B cell (primary cell): Measurements from ENCODE around the gene MYO16. TPM values are rescaled to one million over a fixed set of nuclear protein-coding genes. Genes with fewer than 3 reads are reported as not detected.

ENCODE experiments used
- ATAC-seq: fragments of 200-7000 bp; cut with Tn5 transposase; one replicate; pipeline ENCODE4 v1.10.0; 2021; ENCODE audit warnings: low read depth, mild to moderate bottlenecking, moderate number of reproducible peaks, moderate library complexity
- CTCF ChIA-PET: fragments of 350-600 bp; sonication (Branson Sonifier 250); formaldehyde crosslinking; loops from one replicate; lab custom pipeline; 2021; ENCODE audit warnings: antibody characterized with exemption, inconsistent platforms; lab: Charles Lee
- POLR2A ChIA-PET: fragments of 350-600 bp; sonication (Branson Sonifier 250); formaldehyde crosslinking; loops from one replicate; lab custom pipeline; 2021; ENCODE audit warnings: antibody characterized with exemption; lab: Charles Lee
- DNase-seq: peaks from one replicate; pipeline ENCODE4 v3.0.0; 2013
- H2AFZ ChIP-seq: 2 replicates; pipeline ENCODE4 v1.6.1; 2012; ENCODE audit warnings: mild to moderate bottlenecking, low read depth, low read length; ENCODE audit not compliant: insufficient read depth, poor library complexity, severe bottlenecking
- H3K27ac ChIP-seq, 2 donors: 1 replicate in 1 of 2; 2 replicates in 1 of 2; pipeline ENCODE4 v1.5.1; 2012 to 2013; ENCODE audit warnings: low read length in 2 of 2, mild to moderate bottlenecking in 2 of 2, moderate library complexity in 1 of 2
- H3K27me3 ChIP-seq, 4 experiments: fragments of 200-600 bp in 1 of 4; sonication (generic) in 1 of 4; replicated peaks in 1 of 4; 1 replicate in 2 of 4; 2 replicates in 2 of 4; pipeline versions ENCODE4 v1.6.1 to v1.7.0; 2013 to 2016; ENCODE audit warnings: low read length in 3 of 4, mild to moderate bottlenecking in 2 of 4, mixed read lengths in 1 of 4, moderate library complexity in 1 of 4; ENCODE audit not compliant: insufficient read depth in 4 of 4, control insufficient read depth in 3 of 4; ENCODE audit errors: control extremely low read depth in 1 of 4
- H3K36me3 ChIP-seq, 2 experiments: replicated peaks in 1 of 2; 1 replicate in 1 of 2; 2 replicates in 1 of 2; pipeline versions ENCODE4 v1.6.1 to v1.7.1; 2013; ENCODE audit warnings: low read length in 1 of 2; ENCODE audit not compliant: insufficient read depth in 2 of 2, control insufficient read depth in 1 of 2; ENCODE audit errors: control extremely low read depth in 1 of 2, extremely low read depth in 1 of 2
- H3K4me1 ChIP-seq, 2 donors: fragments of 200-600 bp in 1 of 2; sonication (generic) in 1 of 2; 1 replicate in 1 of 2; 2 replicates in 1 of 2; pipeline versions ENCODE4 v1.5.1 to v1.6.1; 2013 to 2017; ENCODE audit warnings: low read length in 2 of 2; ENCODE audit not compliant: control insufficient read depth in 2 of 2, insufficient read depth in 2 of 2
- H3K4me2 ChIP-seq: replicated peaks from 2 replicates; pipeline ENCODE3; 2012; ENCODE audit warnings: mild to moderate bottlenecking, low read depth, low read length; ENCODE audit not compliant: poor library complexity, severe bottlenecking
- H3K4me3 ChIP-seq, 5 experiments: fragments of 200-600 bp in 1 of 5; sonication (generic) in 1 of 5; 1 replicate in 3 of 5; 2 replicates in 2 of 5; pipeline versions ENCODE4 v1.5.1 to v1.7.0; 2011 to 2016; ENCODE audit warnings: low read length in 4 of 5, mild to moderate bottlenecking in 4 of 5, low read depth in 2 of 5, control low read depth in 1 of 5, moderate library complexity in 1 of 5; ENCODE audit not compliant: insufficient read depth in 1 of 5; ENCODE audit errors: control extremely low read depth in 1 of 5, extremely low read depth in 1 of 5
- H3K79me2 ChIP-seq: fragments of 200-600 bp; sonication (generic); one replicate; pipeline ENCODE4 v1.6.0; 2016; ENCODE audit warnings: low read length; ENCODE audit not compliant: control insufficient read depth, insufficient read depth
- H3K9ac ChIP-seq: fragments of 200-600 bp; sonication (generic); 2 replicates; pipeline ENCODE4 v1.6.1; 2017; ENCODE audit warnings: mild to moderate bottlenecking, low read length, moderate library complexity
- H3K9me3 ChIP-seq, 3 donors: one replicate each; pipeline versions ENCODE4 v1.6.1 to v1.7.1; 2013; ENCODE audit warnings: low read length in 2 of 3; ENCODE audit not compliant: control insufficient read depth in 2 of 3, insufficient read depth in 1 of 3; ENCODE audit errors: control extremely low read depth in 1 of 3
- H4K20me1 ChIP-seq: 2 replicates; pipeline ENCODE4 v1.6.0; 2012; ENCODE audit warnings: mild to moderate bottlenecking, low read length; ENCODE audit not compliant: insufficient read depth, control insufficient read depth, poor library complexity, severe bottlenecking
- H3K27ac Mint-ChIP-seq: one replicate; pipeline ENCODE4 v1.8.0; 2021; ENCODE audit warnings: mixed read lengths
- H3K27me3 Mint-ChIP-seq: one replicate; pipeline ENCODE4 v1.8.0; 2021; ENCODE audit warnings: mixed read lengths
- H3K4me1 Mint-ChIP-seq: one replicate; pipeline ENCODE4 v1.8.0; 2021; ENCODE audit warnings: mixed read lengths
- H3K4me3 Mint-ChIP-seq: one replicate; pipeline ENCODE4 v1.8.0; 2021; ENCODE audit warnings: mixed read lengths
- H3K9me3 Mint-ChIP-seq: one replicate; pipeline ENCODE4 v1.8.0; 2022; ENCODE audit warnings: mixed read lengths; ENCODE audit not compliant: insufficient read depth
- CTCF ChIP-seq: fragments of 200-600 bp; IDR thresholded peaks from one replicate; pipeline ENCODE4 v1.8.0; 2022; ENCODE audit warnings: antibody characterized with exemption, mild to moderate bottlenecking
- EZH2 ChIP-seq: IDR thresholded peaks from 2 replicates; pipeline ENCODE4 v1.6.1; 2012; ENCODE audit warnings: borderline replicate concordance, low read depth, mild to moderate bottlenecking, moderate library complexity, low read length; ENCODE audit not compliant: insufficient read depth, poor library complexity, severe bottlenecking
- WGBS: methylation state at CpG from one replicate; pipeline ENCODE4 v1.1.5; 2013; ENCODE audit warnings: missing lambda C conversion rate; ENCODE audit not compliant: insufficient coverage; 5-methylcytosine and 5-hydroxymethylcytosine counted together
- intact Hi-C: fragments of 100-400 bp; cut with micrococcal nuclease; formaldehyde crosslinking; loops from one replicate; pipeline ENCODE4 v1.10.0; 2022
- polyA plus RNA-seq: library from polyadenylated mRNA; depleted of rRNA; stranded (reverse); fragments of >200 nt; gene quantifications from 2 replicates; pipeline ENCODE4 v1.2.3, GENCODE V29; 2012
- total RNA-seq, 2 donors: library from RNA; stranded (reverse); fragments of 120-200 nt in 1 of 2; gene quantifications; 1 replicate in 1 of 2; 2 replicates in 1 of 2; pipeline versions ENCODE4 v1.2.3 to v1.2.4, GENCODE V29; 2013 to 2022

Gene MYO16
- total and polyA plus RNA-seq, 2 donors (not counting 1 experiment from before 2014, with no cell fraction given) = not detected

DNA sequence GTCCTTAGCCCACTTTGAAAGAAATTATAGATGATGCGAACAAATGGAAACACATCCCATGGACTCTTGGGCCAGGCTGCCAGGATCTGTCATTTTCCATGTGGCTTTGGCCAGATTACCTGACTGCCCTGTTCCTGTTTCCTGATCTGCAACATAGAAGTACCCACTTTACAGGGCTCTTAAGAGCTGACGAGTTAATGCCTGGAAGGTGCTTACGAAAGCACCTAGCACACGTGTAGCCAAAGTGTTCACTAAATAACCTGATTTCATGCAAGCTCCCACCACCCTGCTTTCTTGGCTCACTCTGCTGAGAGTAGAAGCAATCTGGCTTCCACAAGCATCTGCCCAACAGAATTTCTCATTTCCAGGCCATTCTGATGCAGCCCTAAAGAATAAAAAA, 575.2 kb downstream of the MYO16 start:
- Mint-ChIP-seq H3K27ac (no peak overlapping the region), H3K4me1 (no peaks in the 10 kb centered on the region), H3K27me3 (peaks cover 6% of the 10 kb centered on the region), H3K4me3 (no peak overlapping the region), H3K9me3 (no peaks in the 10 kb centered on the region)
- DNase-seq (no peak), ATAC-seq (no peak)
- Histone ChIP-seq H3K27ac (no peak overlapping the region), H4K20me1 (no peaks in the 10 kb centered on the region), H3K4me2 (no peak overlapping the region), H3K9ac (no peak overlapping the region), H3K27me3 (no peaks in the 10 kb centered on the region), H3K36me3 (no peaks in the 10 kb centered on the region), H2AFZ (no peak overlapping the region), H3K4me1 (no peaks in the 10 kb centered on the region), H3K79me2 (no peaks in the 10 kb centered on the region), H3K9me3 (no peaks in the 10 kb centered on the region), H3K4me3 (no peak overlapping the region)
- intact Hi-C loops = no loop called here
- WGBS = 95% methylated on average over 4 of the region's 4 CpGs
- ChIA-PET POLR2A (no interaction called here), CTCF (no interaction called here)
- TF ChIP-seq EZH2 = no peak
- TF ChIP-seq CTCF = no peak

GRCh38 chr13:109205315-109205714, 575.9 kb downstream of the MYO16 start:
- Mint-ChIP-seq H3K9me3 (no peaks in the 10 kb centered on the region), H3K27ac (no peak overlapping the region), H3K4me1 (no peaks in the 10 kb centered on the region), H3K27me3 (peaks cover 6% of the 10 kb centered on the region), H3K4me3 (no peak overlapping the region)
- H3K4me3 ChIP-seq = no peak overlapping the region
- DNase-seq (no peak), ATAC-seq (no peak)
- H3K4me1 ChIP-seq = no peaks in the 10 kb centered on the region
- no peak overlapping the region for H3K27ac ChIP-seq
- no peaks in the 10 kb centered on the region for H3K9me3 ChIP-seq
- no peaks in the 10 kb centered on the region for H4K20me1 ChIP-seq
- H3K36me3 ChIP-seq = no peaks in the 10 kb centered on the region
- no peak overlapping the region for H3K9ac ChIP-seq
- H2AFZ ChIP-seq = no peak overlapping the region
- intact Hi-C loops = no loop called here
- no peak overlapping the region for H3K4me2 ChIP-seq
- no peaks in the 10 kb centered on the region for H3K79me2 ChIP-seq
- CTCF ChIA-PET = interaction anchor here (1.1 kb wide), 1 partner anchor 8 kb away, joined by 3 read pairs; no protein-coding TSS in a partner anchor
- WGBS = 83% methylated on average over 2 of the region's 2 CpGs
- TF ChIP-seq EZH2 (no peak), CTCF (no peak)
- no peaks in the 10 kb centered on the region for H3K27me3 ChIP-seq
- POLR2A ChIA-PET = no interaction called here
